ENCODE data around the gene RAG1.

RAG1 gene

DNA sequence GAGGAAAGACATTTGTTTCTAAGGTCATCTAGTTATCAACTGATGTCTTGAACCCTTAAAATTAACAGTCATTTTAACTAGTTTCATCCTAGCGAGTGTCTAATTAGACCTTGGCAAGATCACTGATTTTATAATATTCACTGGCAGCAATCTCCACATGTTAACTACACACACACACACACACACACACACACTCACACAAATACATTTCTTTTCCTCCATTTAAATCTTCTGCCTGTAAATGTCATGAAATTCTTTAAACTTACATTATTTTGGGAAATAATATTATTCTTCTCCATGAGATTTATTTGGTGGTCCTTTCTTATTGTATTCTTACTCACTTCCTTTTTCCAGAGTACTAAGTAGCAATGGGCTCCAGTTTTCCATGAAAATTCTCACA is 23.6 kb downstream of the RAG1 start:
- no peak for DNase-seq

DNA sequence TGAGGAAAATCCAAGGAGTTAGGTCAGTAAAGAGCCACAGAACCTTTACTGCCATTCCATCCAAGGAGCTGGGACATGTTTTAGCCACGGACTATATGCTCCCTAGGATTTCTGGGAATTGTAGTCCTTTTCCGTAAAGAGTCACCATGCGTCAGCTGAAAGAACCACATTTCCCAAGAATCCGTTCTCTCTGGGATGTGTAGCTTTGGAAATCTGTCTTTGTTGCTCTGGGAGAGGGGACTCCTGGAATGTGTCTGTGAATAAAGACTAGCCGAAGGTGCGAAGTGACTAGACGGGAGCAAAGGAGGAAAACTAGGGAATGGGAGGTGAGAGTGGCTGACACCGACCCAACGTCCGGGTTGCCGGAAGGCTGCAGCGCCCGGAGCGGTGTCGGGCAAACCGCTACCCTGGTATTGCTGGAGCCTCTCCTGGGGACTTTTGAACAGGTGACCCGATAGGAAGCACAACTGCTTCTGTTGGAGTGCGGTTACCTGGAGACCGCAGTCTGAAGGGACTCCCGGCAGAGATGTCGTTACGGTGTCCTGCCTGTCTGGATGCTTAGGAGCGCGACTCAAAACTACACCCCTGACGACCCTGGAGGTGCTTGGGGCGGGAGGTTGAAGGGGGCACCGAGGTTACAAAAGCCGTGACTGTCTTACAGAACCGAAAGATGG is 26.6 kb downstream of the RAG1 start, which contains the start of gene IFTAP:
Gene IFTAP (plus strand): TSS at position 187 of the 674 bp plus-strand sequence. CDS start 15,602 bp downstream, outside the sequence.
- peak; percentile 75 for DNase-seq

DNA sequence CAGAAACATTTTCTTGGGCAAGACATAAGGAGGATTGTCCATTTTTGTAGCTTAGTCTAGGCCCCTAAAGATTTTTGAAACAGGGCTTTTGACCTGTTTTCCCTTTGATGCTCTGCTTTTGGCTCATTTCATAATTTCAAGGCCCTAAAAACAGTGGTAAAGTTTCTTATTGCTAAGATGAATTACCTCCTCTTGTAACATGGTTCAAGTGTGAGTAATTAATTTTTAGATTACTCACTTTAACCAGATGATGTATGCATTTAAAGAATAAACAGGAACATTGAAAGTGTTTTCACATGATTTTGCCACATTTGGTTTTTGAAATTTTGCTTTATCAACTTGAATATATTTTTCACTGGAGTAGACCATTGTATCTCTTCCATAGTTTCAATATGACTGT is 29.1 kb downstream of the RAG1 start:
- no peak for DNase-seq

DNA sequence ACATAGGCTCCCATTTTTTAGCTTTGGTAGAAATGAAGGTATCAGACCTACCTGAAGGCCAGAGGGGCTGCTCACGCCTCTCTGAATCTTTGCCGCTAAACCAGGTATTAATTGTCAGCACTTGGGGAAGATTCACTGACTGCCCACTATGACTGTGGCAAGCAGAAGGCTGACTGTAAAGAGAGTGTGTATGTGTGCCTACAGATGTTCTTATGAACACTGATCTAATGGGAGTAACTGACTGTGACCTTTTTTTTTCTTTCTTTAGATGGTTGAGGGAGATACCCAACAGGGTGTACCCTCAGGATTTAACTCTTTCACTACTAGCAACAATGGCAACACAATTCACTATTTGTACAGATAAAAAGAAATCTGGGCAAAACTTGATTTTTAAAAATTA is 30.2 kb downstream of the RAG1 start, which contains the start of gene RAG2:
Gene RAG2 (minus strand): TSS at position 186 of the 400 bp plus-strand sequence. CDS start 4,068 bp downstream, outside the sequence.
- DNase-seq = no peak

DNA sequence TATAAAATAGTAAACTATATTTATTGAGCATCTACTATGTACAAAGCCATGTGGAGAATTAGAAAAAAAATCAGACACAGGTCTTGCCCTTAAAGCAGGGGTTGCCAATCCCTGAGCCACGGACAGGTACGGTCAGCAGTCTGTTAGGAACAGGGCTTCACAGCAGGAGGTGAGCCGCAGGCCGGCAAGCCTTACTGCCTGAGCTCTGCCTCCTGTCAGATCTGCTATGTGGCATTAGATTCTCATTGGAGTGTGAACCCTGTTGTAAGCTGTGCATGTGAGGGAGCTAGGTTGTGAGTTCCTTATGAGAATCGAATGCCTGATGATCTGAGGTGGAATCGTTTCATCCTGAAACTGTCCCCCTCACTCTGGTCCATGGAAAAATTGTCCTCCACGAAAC is 32.4 kb downstream of the RAG1 start:
- no peak for DNase-seq

DNA sequence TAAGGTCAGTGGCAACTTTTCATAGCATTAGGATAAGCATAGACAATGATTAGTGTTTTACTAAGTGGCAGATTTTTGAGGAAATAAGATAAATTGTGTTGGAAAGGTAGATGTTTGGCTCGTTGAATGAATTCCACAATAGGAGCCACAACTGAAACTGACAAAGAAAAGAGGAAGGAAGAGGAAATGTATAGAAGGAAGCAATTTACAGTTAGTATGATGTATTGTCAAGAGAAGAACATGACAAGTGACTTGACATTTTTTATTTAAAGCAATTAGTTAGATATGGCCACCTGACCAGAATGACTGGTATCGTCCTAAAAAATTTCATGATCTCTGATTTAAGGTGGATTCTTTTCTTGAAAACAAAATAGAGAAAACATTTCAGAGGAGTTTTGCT is 33.3 kb downstream of the RAG1 start:
- no peak for DNase-seq

DNA sequence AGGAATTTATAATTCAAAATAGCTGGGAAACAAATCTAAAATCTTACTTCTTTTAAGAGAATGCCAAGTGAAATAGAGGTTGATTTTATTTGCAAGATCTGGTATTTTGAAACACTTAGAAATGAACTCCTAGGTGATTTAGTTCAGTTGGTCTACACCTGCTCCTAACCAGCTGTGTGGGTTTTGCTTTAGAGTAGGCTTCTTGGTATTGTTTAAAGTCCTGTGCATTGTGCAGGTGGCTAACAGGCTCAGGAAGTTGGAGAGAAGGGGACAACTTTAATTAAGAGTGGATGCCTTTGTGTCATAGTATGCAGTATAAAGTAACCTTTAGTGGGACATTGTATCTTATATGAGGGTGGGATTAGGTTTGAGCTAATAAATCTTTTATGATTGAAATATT is 34.3 kb downstream of the RAG1 start:
- DNase-seq = no peak

DNA sequence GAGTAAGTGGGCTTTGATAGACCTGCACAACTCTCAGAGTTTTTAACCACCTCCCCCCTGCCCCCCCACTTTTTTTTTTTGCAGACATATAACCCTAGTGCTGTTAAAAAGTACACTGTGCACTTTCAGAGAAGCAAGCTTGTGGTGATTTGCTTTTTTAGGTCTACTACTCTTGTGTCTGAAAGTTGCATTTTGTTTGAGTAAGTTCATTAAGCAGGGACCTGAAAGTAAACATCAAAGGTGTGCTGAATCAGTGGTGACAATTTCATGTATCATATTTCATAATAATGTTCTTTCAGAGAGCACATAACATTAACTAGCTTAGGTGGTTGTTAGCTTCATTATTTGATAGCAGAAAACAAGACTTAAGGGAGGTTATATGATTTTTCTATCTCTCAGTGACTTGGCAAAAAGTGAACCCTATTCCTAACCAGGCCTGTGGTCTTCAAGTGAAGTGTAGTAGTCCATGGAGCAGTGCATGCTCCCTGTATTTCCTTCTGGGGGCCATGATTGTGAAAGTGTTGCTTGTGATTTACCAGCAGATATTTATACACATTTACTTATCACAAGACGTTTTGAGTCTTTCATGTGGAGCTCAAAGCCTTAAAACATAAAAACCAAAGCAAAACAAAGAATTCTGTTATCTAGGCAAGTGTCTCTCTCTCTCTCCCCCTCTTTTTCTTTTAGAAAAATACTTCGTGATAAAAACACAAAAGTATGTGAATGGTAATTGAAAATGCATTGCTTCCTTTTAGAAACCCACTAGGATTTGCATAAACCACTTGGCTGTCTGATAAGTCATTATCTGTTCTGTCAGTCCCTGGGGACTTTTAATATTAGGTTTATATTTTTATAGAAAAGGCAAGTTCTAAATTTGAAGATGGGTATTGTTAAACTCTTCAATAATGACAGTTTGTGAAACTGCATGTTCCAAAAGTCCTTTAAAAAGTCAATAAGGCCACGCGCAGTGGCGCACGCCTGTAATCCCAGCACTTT is 37.7 kb downstream of the RAG1 start:
- no peak for DNase-seq

DNA sequence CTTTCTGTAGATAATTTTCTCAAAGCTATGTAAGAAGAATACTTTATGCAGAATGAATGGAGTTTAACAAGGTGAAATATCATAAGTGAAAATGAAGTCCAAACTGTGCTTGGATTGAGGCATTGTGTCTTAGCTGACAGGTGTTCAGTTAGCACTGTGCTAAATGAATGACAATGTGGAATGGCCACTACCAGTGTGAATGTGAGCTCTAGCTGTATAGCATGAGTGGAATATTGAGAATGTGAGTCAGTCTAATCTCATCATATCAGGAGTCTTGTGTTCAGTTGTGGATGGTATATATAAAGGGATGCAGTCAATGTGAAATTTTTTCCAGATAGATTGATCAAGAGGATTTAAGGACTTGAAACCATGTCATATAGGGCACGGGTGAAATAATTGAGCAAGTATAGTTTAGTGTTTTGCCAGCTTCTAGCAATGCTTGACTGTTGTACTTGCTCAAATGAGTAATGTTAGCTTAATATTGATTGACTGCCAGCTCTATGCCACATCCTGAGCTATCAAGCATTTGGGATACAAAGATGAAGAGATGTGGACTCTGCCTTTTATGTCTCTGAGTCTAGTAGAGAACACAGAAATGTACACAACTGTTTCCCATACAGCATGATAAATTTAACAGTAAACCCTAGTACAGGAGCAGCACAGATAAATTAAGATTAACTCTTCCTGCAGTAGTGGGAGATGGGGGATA is 40.8 kb downstream of the RAG1 start:
- no peak for DNase-seq

DNA sequence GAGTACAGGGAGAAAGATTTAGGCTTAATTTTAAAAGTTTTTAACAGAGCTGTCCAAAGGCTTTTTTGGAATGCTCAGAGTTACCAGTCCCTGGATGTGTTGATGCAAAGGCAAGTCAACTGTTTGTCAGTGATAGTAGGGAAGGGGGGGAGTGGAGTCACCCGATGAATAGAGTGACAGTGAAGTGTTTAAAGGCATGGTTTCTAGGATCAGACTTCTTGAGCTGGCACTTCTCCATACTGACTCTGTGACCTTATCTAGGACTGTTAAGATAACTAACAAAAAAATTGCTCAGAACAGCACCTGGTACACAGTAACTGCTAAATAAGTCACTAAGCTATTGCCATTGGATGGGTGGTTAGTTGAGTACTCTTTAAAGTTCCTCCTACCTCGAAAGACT is 41.6 kb downstream of the RAG1 start:
- DNase-seq = no peak

DNA sequence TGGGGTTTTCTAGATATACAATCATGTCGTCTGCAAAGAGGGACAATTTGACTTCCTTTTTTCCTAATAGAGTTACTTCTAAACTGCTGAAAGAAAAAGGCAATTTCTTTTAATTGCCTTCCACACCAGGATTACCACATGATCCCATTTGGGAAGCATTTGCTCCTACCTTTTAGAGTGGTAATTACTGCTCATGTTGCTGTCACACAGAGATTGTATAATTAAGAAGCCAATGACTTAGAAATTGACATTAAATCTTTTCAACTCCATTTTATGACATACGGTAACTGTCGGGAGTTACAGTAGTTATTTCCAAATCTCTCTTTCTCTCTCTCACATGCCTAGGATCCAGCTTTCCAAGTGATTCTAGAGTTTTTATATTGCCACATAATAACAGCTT is 48.0 kb downstream of the RAG1 start:
- DNase-seq = no peak

DNA sequence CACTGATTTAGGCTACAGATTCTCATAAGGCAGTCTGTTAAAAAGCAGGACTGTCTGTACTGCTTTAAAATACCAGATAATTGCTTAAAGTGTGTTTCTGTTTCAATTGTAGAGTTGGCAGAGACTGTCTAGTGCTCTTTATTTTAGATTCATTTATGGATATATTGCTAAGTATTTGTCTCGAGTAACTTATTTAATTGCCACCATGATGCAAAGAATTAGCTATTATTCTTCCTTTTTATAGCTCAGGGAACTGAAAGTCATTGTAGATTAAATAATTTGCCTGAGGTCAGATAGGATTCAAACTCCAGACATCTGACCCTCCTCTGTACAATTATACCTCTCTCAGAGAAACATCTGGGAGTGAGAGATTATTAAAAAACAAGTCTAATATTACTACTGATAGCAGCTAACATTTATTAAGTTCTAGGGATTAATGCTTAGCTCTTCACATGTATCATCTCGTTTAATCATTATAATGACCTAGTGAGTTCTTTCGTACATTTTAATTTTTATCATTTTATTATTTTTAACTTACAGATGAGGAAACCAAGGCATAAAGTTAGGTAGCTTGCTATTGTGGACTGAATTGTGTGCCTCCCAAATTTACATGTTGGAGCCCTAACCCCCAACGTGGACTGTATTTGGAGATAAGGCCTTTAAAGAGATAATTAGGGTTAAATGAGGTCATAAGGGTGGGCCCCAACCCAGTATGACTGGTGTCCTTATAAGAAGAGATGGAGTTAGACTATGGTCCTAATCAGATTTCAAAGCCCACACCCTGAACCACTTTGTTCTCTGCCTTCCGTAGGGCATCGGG is 49.9 kb downstream of the RAG1 start:
- DNase-seq = no peak

DNA sequence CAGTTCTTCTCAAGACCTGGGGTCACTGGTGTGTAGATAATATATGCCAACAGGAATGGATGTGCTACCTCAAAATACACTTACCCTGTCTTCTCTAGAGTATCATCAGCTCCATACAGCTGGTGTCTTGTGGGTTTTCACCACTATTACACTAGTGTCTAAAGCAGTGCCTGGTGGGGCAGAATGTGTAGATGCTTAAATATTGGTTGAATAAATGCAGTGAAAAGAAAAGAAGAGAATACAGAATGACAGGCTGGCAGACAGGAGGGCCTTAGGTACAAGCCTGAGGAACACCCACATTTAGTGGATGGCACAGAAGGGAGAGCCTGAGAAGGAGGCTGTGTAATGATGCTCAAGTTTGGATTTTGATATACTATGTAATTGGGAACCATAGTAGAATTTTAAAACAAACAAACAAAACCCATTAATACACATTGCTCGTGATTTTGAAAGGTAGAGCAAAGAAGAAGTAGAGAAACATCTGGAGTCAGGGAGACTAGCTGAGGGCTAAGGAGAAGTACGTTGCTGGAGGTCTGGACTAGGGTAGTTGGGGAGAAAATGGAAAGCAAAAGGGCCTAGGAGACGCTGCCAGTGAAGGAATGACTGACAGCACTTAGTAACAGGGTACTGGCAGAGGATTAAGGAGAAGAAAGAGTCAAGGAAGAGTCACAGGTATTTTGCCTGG is 50.7 kb downstream of the RAG1 start:
- DNase-seq = no peak

DNA sequence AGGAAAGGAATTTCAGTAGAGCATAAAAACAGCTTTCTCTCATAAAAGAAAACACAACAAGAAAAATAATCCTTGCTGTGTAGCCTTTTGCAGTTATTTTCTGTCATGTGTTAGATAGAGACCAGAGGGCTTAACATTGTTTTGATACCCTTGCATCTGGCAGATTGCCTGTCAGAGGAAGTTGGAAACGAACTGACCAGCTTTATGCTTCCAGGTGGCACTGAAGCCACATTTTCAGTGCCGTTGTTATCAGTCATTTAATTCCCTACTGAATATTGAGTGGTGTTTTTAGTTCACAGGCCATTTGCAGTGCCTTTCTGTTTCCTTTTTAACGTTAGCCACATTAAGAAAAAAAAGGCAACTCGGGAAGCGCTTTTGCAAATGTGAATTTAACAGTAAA is 51.7 kb downstream of the RAG1 start:
- no peak for DNase-seq

DNA sequence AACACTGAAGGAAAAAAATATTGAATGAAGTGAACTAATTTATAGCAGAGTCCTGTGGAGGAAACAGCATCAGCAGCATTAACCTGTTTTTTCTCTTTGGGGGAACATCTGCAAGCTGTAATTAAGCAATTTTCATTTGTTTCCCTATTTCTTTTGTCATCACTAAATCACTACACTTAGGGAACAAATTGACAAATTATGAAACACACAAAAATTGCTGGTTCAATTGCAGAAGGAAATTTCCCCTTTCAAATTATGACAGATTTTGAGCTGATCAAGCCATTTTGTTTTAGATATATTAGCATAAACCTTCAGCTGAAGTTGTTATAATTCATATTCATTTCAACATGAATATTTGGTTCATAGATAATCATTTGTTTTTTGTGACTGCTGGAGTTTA is 52.4 kb downstream of the RAG1 start:
- no peak for DNase-seq

DNA sequence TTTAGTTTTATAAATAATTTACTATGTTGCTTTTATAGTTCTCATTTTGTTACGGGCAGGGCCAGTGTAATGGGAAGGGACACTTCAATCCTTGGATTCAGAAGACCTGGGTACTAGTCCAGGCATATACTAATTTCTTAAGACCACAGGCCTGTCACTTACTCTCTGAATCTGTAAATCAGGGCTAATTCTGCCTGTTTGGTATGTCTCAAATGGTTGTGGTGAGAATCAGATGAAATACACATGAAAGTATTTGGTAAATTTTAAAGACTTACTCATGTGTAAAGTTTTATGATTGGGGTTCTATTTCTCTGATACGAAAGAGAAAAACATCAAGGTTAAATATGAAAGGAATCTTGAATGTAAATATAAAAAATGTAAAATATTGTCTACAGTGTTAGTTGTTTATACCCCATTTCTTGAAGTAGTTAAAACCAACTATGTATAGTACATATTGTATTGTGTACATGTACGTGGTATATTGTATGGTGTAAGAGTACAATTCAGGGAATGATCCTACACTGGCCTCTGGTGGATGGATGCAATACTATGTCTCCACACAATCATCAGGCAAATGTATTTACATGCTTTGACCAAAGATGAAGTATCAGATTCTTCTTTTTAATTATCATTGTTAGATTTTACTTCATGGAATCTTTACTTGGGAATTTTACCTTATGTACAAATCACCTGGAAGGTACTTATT is 54.8 kb downstream of the RAG1 start:
- no peak for DNase-seq

DNA sequence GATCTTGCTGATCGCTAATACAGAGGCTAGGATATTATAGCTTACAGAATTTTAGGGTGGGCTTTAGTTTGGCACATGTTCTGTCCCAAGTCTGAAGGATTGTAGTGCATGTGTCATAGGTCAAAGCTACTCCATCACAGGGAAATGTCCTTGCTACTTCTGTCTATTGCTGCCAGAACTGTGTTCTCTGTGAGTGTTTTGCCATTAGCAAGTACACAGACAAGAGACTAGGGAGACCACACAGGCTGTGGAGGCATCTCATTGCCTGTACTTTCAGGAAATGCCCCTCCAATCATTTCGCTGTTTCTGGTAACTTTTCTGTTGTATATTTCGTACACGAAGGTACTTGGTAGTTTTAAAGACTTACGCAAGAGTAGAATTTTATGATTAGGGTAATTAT is 55.7 kb downstream of the RAG1 start:
- DNase-seq = no peak

DNA sequence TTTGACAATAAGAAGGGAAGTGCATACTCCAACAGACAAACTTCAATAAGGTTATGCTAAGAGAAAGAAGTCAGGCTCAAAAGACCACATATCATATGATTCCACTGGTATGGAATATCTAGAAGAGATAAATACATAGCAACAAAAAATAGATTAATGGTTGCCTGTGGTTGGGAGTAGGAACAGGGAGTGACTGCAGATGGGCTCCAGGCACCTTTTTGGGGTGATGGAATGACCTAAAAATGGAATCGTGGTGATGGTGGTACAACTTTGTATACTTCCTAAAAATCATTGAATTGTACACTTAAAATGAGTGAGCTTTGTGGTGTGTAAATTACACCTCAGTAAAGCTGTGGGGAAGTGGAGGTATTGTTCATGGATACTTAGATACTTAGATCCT is 59.2 kb downstream of the RAG1 start:
- DNase-seq = no peak

DNA sequence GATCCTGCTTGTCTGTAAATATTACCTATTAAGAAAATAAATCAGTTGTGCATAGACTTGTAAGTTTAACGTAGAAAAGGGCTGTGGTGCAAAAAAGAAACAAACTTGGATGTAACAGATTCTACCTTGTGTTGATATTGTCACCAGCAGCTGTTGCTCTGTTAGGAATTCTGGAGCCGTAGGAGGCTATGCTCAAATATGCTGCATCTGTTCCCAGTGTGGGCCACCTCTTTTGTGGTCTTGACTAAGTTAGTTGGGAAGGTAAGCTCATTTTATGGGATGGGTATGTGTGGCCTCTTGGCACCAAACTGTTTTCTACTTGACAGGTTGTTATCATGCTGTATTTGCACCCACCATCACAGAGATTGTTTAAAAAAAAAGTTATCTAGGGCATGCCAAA is 59.7 kb downstream of the RAG1 start:
- no peak for DNase-seq

DNA sequence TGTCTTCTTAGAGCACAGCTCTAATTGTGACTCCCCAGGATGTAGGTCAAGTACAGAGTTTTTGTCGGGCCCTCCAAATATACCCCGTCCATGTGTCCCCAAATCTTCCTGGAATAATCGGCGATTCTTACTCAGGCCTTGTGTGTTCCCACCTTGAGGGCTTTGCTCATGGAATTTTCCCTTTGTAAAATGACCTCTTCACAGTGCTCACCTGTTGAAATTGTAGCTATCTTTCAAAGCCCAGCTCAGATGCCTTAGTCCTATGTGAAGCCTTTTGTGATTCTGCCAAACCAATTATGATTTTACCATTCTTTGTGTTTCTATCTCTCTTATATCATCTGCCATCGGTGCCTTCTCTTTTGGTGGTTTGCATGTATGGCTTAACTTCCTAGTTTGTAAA is 60.3 kb downstream of the RAG1 start:
- no peak for DNase-seq

DNA sequence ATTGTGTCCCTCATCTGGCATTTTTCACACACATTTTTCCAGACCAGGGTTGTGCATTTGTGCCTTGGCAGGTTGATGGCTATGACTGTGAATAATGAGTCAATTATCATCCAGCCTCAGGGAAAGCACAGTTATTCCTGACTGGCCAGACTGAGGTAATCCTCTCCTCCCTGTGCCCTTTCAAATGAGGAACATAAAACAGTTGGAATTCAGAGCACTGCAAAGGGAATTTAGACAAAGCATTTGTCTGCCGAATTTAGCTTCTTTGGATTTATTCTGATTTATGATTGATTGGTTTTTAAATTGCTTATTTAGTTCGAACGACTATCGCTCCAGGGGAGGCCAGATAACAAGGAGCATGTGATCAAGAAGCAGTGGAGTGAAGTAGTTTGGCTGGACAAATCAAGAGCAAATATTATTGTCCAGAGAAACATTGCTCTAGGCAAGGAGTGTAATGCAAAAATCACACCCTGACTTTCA is 61.0 kb downstream of the RAG1 start:
- no peak for DNase-seq
